Esophagus (tissue), 2 donors: ENCODE data around the gene ARHGAP23. TPM values are rescaled to one million over a fixed set of nuclear protein-coding genes. Genes with fewer than 3 reads are reported as not detected.
A peak's percentile ranks its signal among the peaks of the same experiment; 100 is the strongest.

ENCODE experiments used
- H3K27ac ChIP-seq, 2 donors: one replicate each; pipeline ENCODE4 v1.5.1; 2013; ENCODE audit warnings: low read depth in 2 of 2, mild to moderate bottlenecking in 2 of 2, inconsistent platforms in 1 of 2, low read length in 1 of 2, moderate library complexity in 1 of 2
- H3K27me3 ChIP-seq, 2 donors: one replicate each; pipeline ENCODE4 v1.6.1; 2013; ENCODE audit warnings: low read length in 2 of 2, control low read depth in 1 of 2, mild to moderate bottlenecking in 1 of 2; ENCODE audit not compliant: insufficient read depth in 2 of 2, control insufficient read depth in 1 of 2
- H3K36me3 ChIP-seq, 2 donors: one replicate each; pipeline ENCODE4 v1.6.1; 2013; ENCODE audit warnings: low read length in 1 of 2; ENCODE audit not compliant: control insufficient read depth in 2 of 2, insufficient read depth in 2 of 2
- H3K4me1 ChIP-seq, 2 donors: one replicate each; pipeline ENCODE4 v1.6.1; 2013; ENCODE audit warnings: low read length in 1 of 2; ENCODE audit not compliant: control insufficient read depth in 2 of 2, insufficient read depth in 2 of 2
- H3K4me3 ChIP-seq, 2 donors: one replicate each; pipeline ENCODE4 v1.5.1; 2013; ENCODE audit warnings: low read length in 2 of 2, mild to moderate bottlenecking in 2 of 2, low read depth in 1 of 2, moderate library complexity in 1 of 2
- H3K9me3 ChIP-seq, 2 donors: one replicate each; pipeline ENCODE4 v1.6.1; 2013; ENCODE audit warnings: mild to moderate bottlenecking in 2 of 2, low read depth in 1 of 2, low read length in 1 of 2, moderate library complexity in 1 of 2; ENCODE audit not compliant: control insufficient read depth in 2 of 2, insufficient read depth in 1 of 2
- WGBS, 2 donors: extraction: QIAGEN DNeasy Blood & Tissue Kit; methylation state at CpG; one replicate each; pipeline ENCODE4 v1.1.7; 2013; 5-methylcytosine and 5-hydroxymethylcytosine counted together
- polyA plus RNA-seq, 2 donors: library from polyadenylated mRNA; stranded (reverse); fragments of 200-250 nt; gene quantifications; one replicate each; pipeline ENCODE4 v1.2.3, GENCODE V29; 2013
- donor health status: healthy with polysubstance abuse.
- donor health status: Bipolar disorder and iron deficiency.

The ARHGAP23 gene
- polyA plus RNA-seq, 2 donors, result 36.0 to 45.2 TPM

GRCh38 chr17:38456031-38456815 lies 28.0 kb downstream of the ARHGAP23 start:
- peaks cover 13 to 44% of the 10 kb centered on the region in 2 donors for H3K4me1 ChIP-seq
- H3K27ac ChIP-seq, result peak overlapping the region in 1 of 2 donors; percentile 45
- 56 to 61% methylated on average over 9 of the region's 9 CpGs for WGBS, 2 donors

DNA sequence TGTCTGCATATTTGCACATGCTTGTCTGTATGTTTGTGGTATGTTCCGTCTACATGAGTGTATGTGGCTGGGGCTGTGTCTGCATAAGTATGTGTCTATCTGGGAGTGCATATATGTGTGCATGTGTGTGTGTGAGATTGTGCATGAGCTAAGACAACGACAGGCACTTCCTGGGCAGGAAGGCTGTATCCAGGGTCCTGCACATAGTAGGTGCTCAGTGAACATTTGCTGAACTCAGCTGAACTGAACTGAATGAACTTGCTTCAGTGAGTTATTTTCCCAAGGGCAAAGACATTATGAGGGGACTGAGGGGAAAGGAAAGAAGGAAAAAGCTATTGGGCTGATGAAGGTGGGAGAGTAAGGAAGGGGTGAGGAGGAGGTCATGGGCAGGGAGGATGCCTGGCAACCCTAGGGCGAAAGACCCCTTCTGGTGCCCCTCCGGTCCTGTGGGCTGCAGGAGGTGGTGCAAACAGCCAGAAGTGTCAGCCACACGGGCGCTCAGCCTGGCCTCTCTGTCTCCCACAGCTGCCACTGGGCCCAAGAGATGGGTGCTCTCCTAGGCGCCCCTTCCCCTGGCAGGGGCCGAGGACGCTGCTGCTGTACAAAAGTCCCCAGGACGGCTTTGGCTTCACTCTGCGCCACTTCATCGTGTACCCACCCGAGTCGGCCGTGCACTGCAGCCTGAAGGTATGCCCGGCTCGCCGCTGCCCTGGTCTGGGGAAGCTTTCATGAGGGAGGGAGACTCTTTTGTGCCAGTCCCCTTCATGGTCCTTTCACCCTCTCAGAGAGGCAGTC lies 29.5 kb downstream of the ARHGAP23 start:
- no peaks in the 10 kb centered on the region for H3K27me3 ChIP-seq
- peaks cover 12 to 33% of the 10 kb centered on the region in 2 donors for H3K36me3 ChIP-seq
- H3K4me3 ChIP-seq, result no peak overlapping the region
- WGBS, 2 donors, result 90% methylated on average over 18 of the region's 18 CpGs
- no peaks in the 10 kb centered on the region for H3K9me3 ChIP-seq
- H3K4me1 ChIP-seq, result peaks cover 13 to 33% of the 10 kb centered on the region in 2 donors
- no peak overlapping the region for H3K27ac ChIP-seq

More at GRCh38 chr17:38456031-38456815, 28.0 kb downstream of the ARHGAP23 start:
- peak overlapping the region in 1 of 2 donors; percentile 84 for H3K4me3 ChIP-seq
- no peaks in the 10 kb centered on the region for H3K9me3 ChIP-seq
- no peaks in the 10 kb centered on the region for H3K27me3 ChIP-seq
- H3K36me3 ChIP-seq, result peaks cover 12 to 29% of the 10 kb centered on the region in 2 donors

GRCh38 chr17:38458521-38458920 lies 30.3 kb downstream of the ARHGAP23 start:
- Histone ChIP-seq H3K27ac (no peak overlapping the region), H3K36me3 (peaks cover 12 to 40% of the 10 kb centered on the region in 2 donors), H3K9me3 (no peaks in the 10 kb centered on the region), H3K4me1 (peaks cover 14 to 34% of the 10 kb centered on the region in 2 donors), H3K4me3 (no peak overlapping the region), H3K27me3 (no peaks in the 10 kb centered on the region)
- WGBS, 2 donors, result 90 to 93% methylated on average over 5 to 6 of the region's 6 CpGs

GRCh38 chr17:38459567-38459966 lies 31.3 kb downstream of the ARHGAP23 start:
- Histone ChIP-seq H3K27me3 (no peaks in the 10 kb centered on the region), H3K9me3 (no peaks in the 10 kb centered on the region), H3K27ac (no peak overlapping the region), H3K4me3 (no peak overlapping the region), H3K4me1 (peaks cover 14 to 45% of the 10 kb centered on the region in 2 donors), H3K36me3 (peaks cover 12 to 49% of the 10 kb centered on the region in 2 donors)
- 61 to 66% methylated on average over 5 to 6 of the region's 6 CpGs for WGBS, 2 donors

- Histone ChIP-seq H3K27me3 (no peaks in the 10 kb centered on the region), H3K4me1 (peaks cover 14 to 44% of the 10 kb centered on the region in 2 donors), H3K27ac (peak overlapping the region in 1 of 2 donors; percentile 22), H3K4me3 (no peak overlapping the region), H3K9me3 (no peaks in the 10 kb centered on the region), H3K36me3 (peaks cover 12 to 49% of the 10 kb centered on the region in 2 donors)
- WGBS, 2 donors, result 79 to 85% methylated on average over 12 of the region's 12 CpGs
Measured at GRCh38 chr17:38460082-38460715, 31.9 kb downstream of the ARHGAP23 start.

DNA sequence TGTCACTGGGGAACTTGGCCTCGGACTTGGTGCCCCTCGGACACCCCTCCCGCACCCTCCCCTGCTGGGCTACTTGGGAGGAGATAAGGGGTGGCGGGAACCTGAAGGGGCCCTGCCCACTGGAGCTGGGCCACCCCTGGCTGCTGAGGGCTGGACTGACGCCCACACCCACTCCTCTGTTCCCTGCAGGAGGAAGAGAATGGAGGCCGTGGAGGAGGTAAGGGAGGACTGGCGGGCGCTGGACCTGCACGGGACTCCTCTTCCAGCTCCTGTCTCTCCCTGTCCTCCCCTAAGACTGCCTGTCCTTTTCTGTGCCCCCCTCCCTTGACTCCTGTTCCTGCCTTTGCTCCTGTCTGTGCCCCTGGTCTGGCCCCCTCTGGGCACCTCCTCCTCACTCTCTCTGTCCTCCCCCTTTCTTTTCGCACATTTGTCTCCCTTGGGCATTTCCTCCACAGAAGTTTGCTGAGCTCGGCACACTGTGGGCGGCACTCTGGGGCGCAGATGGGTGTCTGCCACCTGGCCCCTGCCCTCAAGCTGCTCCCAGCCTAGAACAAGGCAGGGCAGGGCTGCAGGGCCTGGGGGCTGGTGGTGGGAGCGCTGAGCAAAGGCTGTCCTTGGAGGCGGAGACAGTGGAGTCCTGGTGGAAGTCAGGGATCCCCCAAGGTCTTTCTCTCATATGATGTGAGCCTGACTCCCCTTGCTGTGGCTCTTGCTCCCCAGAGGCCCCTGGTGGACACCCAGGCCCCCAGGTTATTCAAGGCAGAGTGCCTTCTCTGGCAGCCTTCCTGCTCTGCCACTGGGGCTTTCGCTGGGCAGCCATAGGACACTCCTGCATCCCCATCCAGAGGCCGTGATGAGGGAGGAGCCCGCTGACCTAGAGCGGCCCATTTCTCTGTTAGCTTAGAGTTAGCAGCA lies 32.7 kb downstream of the ARHGAP23 start:
- WGBS, 2 donors, result 79 to 86% methylated on average over 15 to 19 of the region's 19 CpGs
- no peak overlapping the region for H3K4me3 ChIP-seq
- no peaks in the 10 kb centered on the region for H3K9me3 ChIP-seq
- no peaks in the 10 kb centered on the region for H3K27me3 ChIP-seq
- H3K36me3 ChIP-seq, result peaks cover 12 to 51% of the 10 kb centered on the region in 2 donors
- H3K4me1 ChIP-seq, result peaks cover 10 to 42% of the 10 kb centered on the region in 2 donors
- no peak overlapping the region for H3K27ac ChIP-seq

DNA sequence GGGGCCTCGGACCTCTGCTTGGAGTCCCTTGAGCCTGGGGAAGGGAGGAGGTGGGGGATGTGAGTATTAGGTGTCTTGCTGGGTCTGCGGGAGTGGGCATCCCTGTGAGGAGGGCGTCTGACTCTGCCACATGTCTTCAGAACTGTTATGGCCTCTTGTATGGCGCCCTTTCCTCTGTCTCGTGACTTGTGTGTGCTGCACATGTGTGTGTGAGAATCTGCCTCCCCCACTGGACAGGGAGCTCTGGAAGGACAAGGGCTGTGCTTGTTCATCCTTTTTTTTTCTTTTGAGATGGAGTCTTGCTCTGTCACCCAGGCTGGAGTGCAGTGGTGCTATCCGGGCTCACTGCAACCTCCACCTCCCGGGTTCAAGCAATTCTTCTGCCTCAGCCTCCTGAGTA lies 33.4 kb downstream of the ARHGAP23 start:
- WGBS, 2 donors, result 90 to 91% methylated on average over 7 of the region's 7 CpGs
- no peak overlapping the region for H3K4me3 ChIP-seq
- H3K27me3 ChIP-seq, result no peaks in the 10 kb centered on the region
- H3K9me3 ChIP-seq, result no peaks in the 10 kb centered on the region
- H3K36me3 ChIP-seq, result peaks cover 12 to 58% of the 10 kb centered on the region in 2 donors
- no peak overlapping the region for H3K27ac ChIP-seq
- peaks cover 10 to 45% of the 10 kb centered on the region in 2 donors for H3K4me1 ChIP-seq

- peaks cover 7 to 43% of the 10 kb centered on the region in 2 donors for H3K4me1 ChIP-seq
- WGBS, 2 donors, result 29 to 45% methylated on average over 7 to 8 of the region's 8 CpGs
- no peaks in the 10 kb centered on the region for H3K9me3 ChIP-seq
- H3K4me3 ChIP-seq, result no peak overlapping the region
- H3K36me3 ChIP-seq, result peaks cover 7 to 66% of the 10 kb centered on the region in 2 donors
- no peaks in the 10 kb centered on the region for H3K27me3 ChIP-seq
- H3K27ac ChIP-seq, result peak overlapping the region; percentile 61 to 92
Measured at GRCh38 chr17:38463451-38463858, 35.2 kb downstream of the ARHGAP23 start.
